Head of caudate nucleus (tissue), 42 donors: ENCODE data around the gene SENP8.
"Not testable (repeated sequence)": the region's sequence is repeated elsewhere in the genome, so short reads cannot be mapped to it uniquely, and the experiment has no call there.

Experiments used
- DNase-seq, 42 donors: peaks; one replicate each; pipeline versions ENCODE4 v3.0.0 to v3.0.0-alpha.2; 2020 to 2021; ENCODE audit warnings: mixed read lengths in 7 of 42
- intact Hi-C: fragments of 100-400 bp; cut with DNase I; formaldehyde crosslinking; loops from one replicate; pipeline ENCODE4 v1.15.0; 2022

SENP8 gene

GRCh38 chr15:72118017-72118978 lies at the start of gene SENP8, which contains the start of gene MYO9A:
Gene SENP8, plus strand, starts transcription at chr15:72118403. Its CDS starts 21,221 bp downstream, at chr15:72139624.
Gene MYO9A, minus strand, starts transcription at chr15:72118150. Its CDS starts 71,587 bp downstream, at chr15:72046563.
- intact Hi-C loops = no loop called here
- DNase-seq = peak; percentile 89 to 99 (median 96)

- DNase-seq = no peak
- intact Hi-C loops = no loop called here
These were observed 49.3 kb upstream of the SENP8 start for GRCh38 chr15:72068856-72069255.

- intact Hi-C loops = no loop called here
- DNase-seq = no peak
These were observed 47.3 kb upstream of the SENP8 start for GRCh38 chr15:72070817-72071447.

- DNase-seq, intact Hi-C loops: not testable (repeated sequence)
These were observed 46.8 kb upstream of the SENP8 start for GRCh38 chr15:72071448-72071825.

GRCh38 chr15:72074335-72075060 lies 43.7 kb upstream of the SENP8 start:
- DNase-seq = no peak
- intact Hi-C loops = no loop called here

- intact Hi-C loops = no loop called here
- no peak for DNase-seq
These were observed 40.3 kb upstream of the SENP8 start for GRCh38 chr15:72077950-72078349.

GRCh38 chr15:72078887-72079286 lies 39.3 kb upstream of the SENP8 start:
- intact Hi-C loops = no loop called here
- no peak for DNase-seq

- DNase-seq = no peak
- intact Hi-C loops = no loop called here
These were observed 36.0 kb upstream of the SENP8 start for GRCh38 chr15:72082176-72082575.

GRCh38 chr15:72086010-72086697 lies 32.0 kb upstream of the SENP8 start:
- no peak for DNase-seq
- intact Hi-C loops = no loop called here

- DNase-seq = no peak
- intact Hi-C loops = no loop called here
These were observed 31.1 kb upstream of the SENP8 start for GRCh38 chr15:72086920-72087648.

GRCh38 chr15:72092006-72092405 lies 26.2 kb upstream of the SENP8 start:
- DNase-seq = no peak
- intact Hi-C loops = no loop called here

- intact Hi-C loops = no loop called here
- DNase-seq = no peak
These were observed 25.5 kb upstream of the SENP8 start for GRCh38 chr15:72092691-72093090.

- intact Hi-C loops = no loop called here
These were observed 21.4 kb upstream of the SENP8 start for GRCh38 chr15:72096796-72097195.

GRCh38 chr15:72098040-72098439 lies 20.2 kb upstream of the SENP8 start:
- DNase-seq = no peak
- intact Hi-C loops = no loop called here

More at GRCh38 chr15:72096796-72097195, 21.4 kb upstream of the SENP8 start:
- DNase-seq = no peak

- intact Hi-C loops = no loop called here
- DNase-seq = no peak
These were observed 19.0 kb upstream of the SENP8 start for GRCh38 chr15:72099155-72099554.

- intact Hi-C loops, DNase-seq: not testable (repeated sequence)
These were observed 17.7 kb upstream of the SENP8 start for GRCh38 chr15:72100551-72100950.

- no peak for DNase-seq
- intact Hi-C loops = no loop called here
These were observed 13.1 kb upstream of the SENP8 start for GRCh38 chr15:72105111-72105510.

- intact Hi-C loops = no loop called here
- no peak for DNase-seq
These were observed 12.1 kb upstream of the SENP8 start for GRCh38 chr15:72106068-72106467.
